Measurements from ENCODE around the gene ZIC5.
"Not testable (repeated sequence)": the region's sequence is repeated elsewhere in the genome, so short reads cannot be mapped to it uniquely, and the experiment has no call there.

Gene ZIC5

DNA sequence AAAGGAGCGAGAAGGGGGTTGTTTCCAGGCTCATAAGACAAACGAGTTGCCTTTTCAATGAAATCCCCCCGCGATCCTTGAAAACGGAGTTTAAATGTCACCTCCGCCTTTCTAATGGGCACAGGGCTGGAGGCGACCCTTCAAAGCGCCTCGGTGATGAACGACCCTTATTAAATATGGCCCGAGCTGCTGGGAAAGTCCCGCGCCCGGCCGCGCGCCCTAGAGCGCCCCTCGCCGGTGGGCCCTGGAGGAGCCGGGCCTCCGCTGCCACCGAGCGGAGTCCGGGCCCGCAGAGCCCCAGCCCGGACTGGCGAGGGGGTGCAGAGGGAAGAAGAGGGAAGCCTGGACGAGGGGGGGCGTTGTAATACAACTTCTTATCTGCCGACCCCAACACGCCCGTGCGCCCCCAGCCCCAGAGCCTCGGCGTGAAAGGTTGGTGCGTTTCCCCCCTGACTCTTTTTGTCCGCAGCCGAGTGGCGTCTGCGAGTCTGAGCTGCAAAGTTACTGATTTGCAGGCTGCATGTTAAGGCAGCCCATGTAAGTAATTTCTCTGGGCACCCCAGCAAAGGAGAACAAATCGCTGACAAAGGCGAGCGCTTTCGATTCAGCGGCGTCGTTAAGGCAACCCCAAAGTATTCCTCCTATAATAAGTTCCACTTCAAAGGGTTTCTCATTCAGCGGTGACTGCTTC lies 11.9 kb downstream of the ZIC5 start:
- DNase-seq = peak; percentile 31

DNA sequence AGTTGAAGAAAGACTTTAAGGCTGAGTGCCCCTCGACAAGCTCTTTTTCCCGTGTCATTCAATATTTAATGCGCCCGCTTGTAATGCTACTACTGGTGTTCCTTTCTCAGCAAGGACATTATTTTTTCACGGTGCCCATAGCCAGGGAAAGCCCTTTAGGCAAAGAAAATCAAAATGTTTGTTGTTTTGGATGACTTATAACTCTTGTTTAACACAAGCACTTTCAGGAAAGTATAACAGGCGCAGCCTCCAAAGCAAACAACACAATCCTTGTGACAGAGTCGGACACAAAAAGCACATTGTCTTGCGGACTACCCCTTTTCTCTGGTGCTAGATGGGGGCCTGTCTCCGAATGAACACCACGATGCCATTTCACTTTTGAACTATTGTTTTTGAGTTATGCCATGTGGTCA lies 12.4 kb downstream of the ZIC5 start:
- DNase-seq = no peak

DNA sequence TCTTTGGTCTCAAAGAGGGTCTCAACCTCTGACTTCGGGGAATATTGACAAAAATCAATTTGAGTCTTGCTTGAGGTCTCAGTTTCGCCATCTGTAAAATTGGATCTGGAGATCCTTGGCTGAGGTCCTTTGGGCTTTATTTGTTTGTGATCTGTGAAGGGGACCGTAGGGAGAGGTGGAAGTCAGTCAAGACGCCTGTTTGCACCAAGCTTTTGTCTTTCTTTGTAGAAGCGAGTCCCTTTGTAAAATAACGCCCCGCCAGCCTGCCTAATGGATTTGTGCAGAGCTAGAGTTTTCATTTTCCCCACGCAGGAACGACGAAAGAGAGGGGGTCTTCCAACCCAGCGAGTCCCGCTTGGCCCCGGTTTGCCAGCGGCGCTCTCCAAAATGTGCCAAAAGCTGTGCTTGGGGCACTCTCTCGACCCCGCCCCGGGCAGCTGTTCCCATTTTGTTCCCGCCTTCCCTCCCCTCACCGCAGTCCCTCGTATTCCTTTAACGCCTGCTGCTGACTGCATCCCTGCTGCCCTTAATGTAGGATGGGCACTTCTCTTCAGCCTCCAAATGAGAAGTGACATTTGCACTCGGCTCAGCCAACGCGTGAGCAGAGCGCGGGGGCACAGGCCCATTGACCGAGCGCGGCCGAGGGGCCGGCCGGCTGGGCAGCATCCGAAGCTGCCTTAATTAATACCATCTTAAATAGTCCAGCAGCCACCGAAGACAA lies 13.0 kb downstream of the ZIC5 start:
- no peak for DNase-seq

DNA sequence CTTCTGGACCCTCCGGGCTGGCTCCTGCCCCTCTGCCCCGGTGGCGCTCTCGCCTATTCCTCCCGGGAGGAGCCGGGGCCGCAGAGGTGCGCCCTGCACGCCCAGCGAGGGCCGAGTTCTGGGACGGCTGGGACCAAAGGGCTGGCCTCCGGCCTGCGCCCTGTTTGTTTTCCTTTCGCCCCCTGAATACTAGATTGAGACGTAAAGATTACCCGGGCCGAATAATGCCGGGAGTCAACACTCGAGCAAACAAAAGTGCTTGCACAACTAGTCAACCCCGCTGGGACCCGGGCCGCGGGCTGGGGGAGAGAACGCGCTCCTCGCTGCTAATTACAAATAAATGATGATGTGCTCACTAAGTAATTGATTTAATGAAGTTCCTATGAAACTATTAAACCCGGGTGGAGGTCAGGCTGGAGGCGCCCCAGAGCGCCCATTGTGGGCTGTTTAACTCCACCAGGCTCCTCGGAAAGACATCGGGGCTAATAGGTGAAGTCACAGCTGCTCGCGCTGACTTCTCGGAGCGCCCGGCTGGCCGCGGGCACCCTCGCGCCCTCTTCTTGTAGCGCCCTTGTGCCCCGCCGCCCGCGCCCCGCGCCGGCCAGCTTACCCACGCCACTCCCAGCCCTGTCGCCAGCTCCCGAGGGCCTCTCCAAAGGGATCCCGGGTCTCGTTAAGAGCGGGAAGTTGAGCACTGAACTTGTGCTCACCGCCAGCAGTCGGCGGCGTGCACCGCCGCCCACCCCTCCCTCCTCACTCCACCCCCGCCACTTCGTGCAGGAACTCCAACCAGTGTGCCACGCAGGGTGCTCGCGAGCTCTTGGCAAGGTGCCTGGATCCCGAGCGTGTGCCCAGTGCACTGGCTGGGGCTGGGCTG lies 14.9 kb downstream of the ZIC5 start:
- peak; percentile 29 for DNase-seq

- peak; percentile 24 for DNase-seq
These were observed 15.7 kb downstream of the ZIC5 start for GRCh38 chr13:99955747-99956472.

DNA sequence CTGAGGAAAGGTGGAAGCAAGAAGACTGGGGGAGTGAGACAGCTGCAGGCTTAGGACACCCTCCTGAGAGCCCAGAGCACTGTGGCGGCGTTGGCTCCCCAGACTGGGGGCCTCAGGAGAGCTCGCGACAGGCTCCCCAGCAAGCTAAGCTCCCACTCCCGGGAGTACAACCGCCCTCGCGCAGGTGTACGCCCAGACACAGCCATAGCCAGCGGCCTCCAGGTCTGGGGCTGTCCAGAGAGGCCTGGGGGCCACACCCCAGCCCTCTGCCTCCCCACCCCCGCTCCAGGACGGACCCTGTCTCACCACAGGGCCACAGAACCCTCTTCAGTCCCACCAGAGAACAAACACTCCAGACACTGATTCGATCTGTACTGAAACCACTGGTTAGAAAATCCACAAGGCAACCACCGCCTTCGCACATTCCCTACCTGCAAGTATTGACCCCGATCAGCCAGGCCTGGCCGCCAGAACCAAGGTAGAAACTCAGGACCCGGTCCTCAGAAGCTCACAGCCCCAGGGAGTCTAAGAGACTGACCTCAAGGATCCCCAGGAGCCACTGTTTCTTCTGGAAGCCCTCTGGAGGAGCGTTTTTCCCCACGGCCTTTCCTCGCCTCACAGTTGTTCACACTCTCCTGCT lies 16.3 kb downstream of the ZIC5 start:
- no peak for DNase-seq

- DNase-seq = no peak
These were observed 18.3 kb downstream of the ZIC5 start for GRCh38 chr13:99953138-99953755.

DNA sequence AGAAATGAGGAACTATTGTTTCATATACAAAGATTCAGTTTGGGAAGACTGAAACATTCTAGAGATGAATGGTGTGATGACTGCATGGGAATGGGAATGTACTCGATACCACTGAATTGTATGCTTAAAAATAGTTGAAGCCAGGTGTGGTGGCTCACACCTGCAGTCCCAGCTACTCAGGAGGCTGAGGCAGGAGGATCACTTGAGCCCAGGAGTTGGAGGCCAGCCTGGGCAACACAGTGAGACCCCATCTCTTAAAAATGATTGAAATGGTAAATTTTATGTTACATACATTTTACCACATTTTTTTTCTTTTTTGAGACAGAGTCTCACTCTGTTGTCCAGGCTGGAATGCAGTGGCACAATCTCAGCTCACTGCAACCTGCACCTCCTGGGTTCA lies 19.9 kb downstream of the ZIC5 start:
- DNase-seq = not testable (repeated sequence)

- no peak for DNase-seq
These were observed 21.7 kb downstream of the ZIC5 start for GRCh38 chr13:99949679-99950413.

GRCh38 chr13:99948907-99949678 lies 22.5 kb downstream of the ZIC5 start:
- DNase-seq = no peak

- DNase-seq = no peak
These were observed 23.2 kb downstream of the ZIC5 start for GRCh38 chr13:99948411-99948810.

DNA sequence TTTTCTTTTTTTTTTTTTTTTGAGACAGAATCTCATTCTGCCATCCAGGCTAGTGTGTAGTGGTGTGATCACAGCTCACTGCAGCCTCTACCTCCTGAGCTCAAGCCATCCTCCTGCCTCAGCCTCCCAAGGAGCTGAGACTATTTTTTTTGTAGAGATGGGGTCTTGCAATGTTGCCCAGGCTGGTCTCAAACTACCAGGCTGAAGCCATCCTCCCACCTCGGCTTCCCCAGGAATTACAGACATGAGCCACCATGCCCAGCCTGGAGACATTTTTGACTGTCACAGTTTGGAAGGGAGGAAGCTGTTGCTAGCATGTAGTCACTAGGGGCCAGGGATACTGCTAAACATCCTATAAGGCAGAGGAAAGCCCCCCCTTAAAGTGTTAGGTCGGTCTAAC lies 23.9 kb downstream of the ZIC5 start:
- no peak for DNase-seq

- not testable (repeated sequence) for DNase-seq
These were observed 26.1 kb downstream of the ZIC5 start for GRCh38 chr13:99945515-99945914.

DNA sequence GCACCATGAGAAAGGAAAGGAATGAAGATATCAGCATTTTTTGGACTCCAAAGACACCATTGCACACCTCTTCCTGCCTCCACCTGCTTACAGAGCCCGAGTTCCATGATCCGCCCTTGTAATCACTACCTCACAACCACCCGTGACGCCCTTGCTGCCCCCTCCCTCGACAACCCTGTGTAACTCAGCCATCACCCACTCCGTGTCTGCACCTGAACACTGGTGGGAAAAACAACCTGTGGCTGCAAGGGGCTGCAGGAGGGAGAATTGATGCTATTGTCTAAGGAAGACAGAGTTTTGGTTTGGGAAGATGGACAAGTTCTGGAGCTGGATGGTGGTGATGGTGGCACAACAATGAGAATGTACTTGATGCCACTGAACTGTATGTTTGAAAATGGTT lies 27.0 kb downstream of the ZIC5 start:
- no peak for DNase-seq

GRCh38 chr13:99944102-99944501 lies 27.5 kb downstream of the ZIC5 start:
- DNase-seq = no peak

DNA sequence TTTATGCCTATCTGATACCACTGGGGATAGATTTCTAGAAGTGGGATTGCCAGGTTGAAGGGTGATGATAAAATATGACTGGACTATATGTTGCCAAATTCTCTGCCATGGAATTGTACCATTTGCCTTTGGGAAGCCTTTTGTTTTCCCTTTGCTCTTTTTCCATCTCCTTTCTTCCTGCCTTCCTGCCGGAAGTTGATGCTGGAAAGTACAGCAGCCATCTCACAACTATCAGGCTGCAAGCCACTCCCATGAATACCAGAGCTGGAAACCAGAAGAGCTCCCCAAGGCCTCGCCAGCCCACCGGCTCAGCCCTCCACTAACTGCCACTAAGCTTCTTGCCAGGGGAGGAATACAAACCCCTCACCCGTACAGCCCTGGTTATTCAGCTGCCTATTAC lies 29.7 kb downstream of the ZIC5 start:
- no peak for DNase-seq

DNA sequence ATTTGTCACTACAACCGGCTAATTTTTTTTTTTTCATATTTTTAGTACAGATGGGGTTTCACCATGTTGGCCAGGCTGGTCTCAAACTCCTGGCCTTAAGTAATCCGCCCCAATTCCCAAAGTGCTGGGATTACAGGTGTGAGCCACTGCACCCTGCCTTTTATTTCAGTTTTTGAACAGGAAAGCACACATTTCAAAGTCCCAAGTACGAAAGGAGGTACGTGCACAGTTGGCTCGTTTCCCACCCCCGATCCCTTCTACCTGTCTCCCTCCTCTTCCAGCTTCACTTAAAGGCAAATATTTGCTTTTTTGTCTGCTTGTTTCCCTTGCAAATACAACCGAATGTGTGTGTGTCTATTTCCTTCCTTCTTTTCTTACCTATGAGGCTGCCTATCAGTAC lies 30.5 kb downstream of the ZIC5 start:
- no peak for DNase-seq

GRCh38 chr13:99938635-99939034 lies 32.9 kb downstream of the ZIC5 start:
- no peak for DNase-seq

DNA sequence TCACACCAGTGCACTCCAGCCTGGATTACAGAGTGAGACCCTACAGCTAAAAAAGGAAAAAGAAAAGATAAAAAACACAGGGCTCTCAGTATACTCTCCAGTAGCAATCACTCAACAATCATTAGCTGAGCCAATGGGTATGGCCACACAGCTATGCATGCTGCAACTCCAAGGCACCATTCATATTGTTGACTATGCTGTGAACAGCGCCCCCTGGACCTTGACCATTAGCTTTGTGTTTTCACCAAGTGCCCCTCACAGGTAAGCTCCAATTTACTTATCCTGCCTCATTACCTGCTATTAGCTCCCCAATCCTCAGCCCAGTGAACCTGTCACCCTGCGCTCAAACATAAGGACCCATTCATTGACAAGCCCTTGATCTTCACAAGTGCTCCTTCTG lies 35.8 kb downstream of the ZIC5 start:
- no peak for DNase-seq

DNA sequence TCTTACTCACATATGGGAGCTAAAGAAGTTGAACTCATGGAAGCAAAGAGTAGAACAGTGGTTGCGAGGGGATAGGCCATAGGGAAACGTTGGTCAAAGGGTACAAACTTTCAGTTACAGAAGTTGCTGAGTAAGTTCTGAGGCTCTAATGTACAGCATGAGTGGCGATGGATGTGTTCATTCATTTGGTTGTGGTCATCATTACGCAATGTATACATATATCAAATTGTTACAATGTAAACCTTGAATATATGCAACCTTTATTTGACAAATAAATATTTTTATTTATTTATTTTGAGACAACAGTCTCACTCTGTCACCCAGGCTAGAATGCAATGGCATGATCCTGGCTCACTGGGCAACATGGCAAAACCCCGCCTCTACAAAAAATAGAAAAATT lies 38.7 kb downstream of the ZIC5 start:
- no peak for DNase-seq
